Nephron progenitor cell (in vitro differentiated cells): ENCODE results near the gene CD4.

Source experiments
- DNase-seq: peaks from one replicate; pipeline ENCODE4 v3.0.0; 2021
- H3K27ac Mint-ChIP-seq: 2 replicates; pipeline ENCODE4 v1.8.0; 2021; ENCODE audit warnings: mild to moderate bottlenecking, moderate library complexity, mixed read lengths
- H3K27me3 Mint-ChIP-seq: 2 replicates; pipeline ENCODE4 v1.8.0; 2021; ENCODE audit warnings: mild to moderate bottlenecking, low read depth, mixed read lengths; ENCODE audit not compliant: poor library complexity
- H3K36me3 Mint-ChIP-seq: 2 replicates; pipeline ENCODE4 v1.8.0; 2021; ENCODE audit warnings: low read depth, mixed read lengths
- H3K4me1 Mint-ChIP-seq: 2 replicates; pipeline ENCODE4 v1.8.0; 2021; ENCODE audit warnings: mixed read lengths
- H3K4me3 Mint-ChIP-seq: 2 replicates; pipeline ENCODE4 v1.8.0; 2021; ENCODE audit warnings: mild to moderate bottlenecking, moderate library complexity, mixed read lengths
- H3K9me3 Mint-ChIP-seq: 2 replicates; pipeline ENCODE4 v1.8.0; 2021; ENCODE audit warnings: mild to moderate bottlenecking, moderate library complexity, mixed read lengths
- CTCF ChIP-seq: fragments of 200-600 bp; sonication (generic); IDR thresholded peaks from 2 replicates; pipeline ENCODE4 v1.5.0; 2021; ENCODE audit warnings: antibody characterized with exemption

The CD4 gene

GRCh38 chr12:6853626-6854025 lies 64.3 kb downstream of the CD4 start:
- no peaks in the 10 kb centered on the region for H3K9me3 Mint-ChIP-seq
- no peak for DNase-seq
- H3K4me1 Mint-ChIP-seq: peaks cover 47% of the 10 kb centered on the region
- H3K4me3 Mint-ChIP-seq: peak overlapping the region; percentile 94
- H3K27me3 Mint-ChIP-seq: peaks cover 3% of the 10 kb centered on the region
- TF ChIP-seq CTCF: no peak
- peak overlapping the region; percentile 70 for H3K27ac Mint-ChIP-seq
- peaks cover 45% of the 10 kb centered on the region for H3K36me3 Mint-ChIP-seq

GRCh38 chr12:6854036-6854435 lies 64.7 kb downstream of the CD4 start:
- Mint-ChIP-seq H3K36me3 (peaks cover 47% of the 10 kb centered on the region), H3K27me3 (peaks cover 3% of the 10 kb centered on the region), H3K4me1 (peaks cover 43% of the 10 kb centered on the region), H3K9me3 (no peaks in the 10 kb centered on the region), H3K4me3 (peak overlapping the region; percentile 94), H3K27ac (peak overlapping the region; percentile 70)
- TF ChIP-seq CTCF: no peak
- DNase-seq: no peak

GRCh38 chr12:6855322-6855721 lies 66.0 kb downstream of the CD4 start:
- Mint-ChIP-seq H3K9me3 (no peaks in the 10 kb centered on the region), H3K36me3 (peaks cover 43% of the 10 kb centered on the region), H3K27ac (no peak overlapping the region), H3K27me3 (peaks cover 3% of the 10 kb centered on the region), H3K4me1 (peaks cover 30% of the 10 kb centered on the region), H3K4me3 (no peak overlapping the region)
- no peak for DNase-seq
- TF ChIP-seq CTCF: no peak

- Mint-ChIP-seq H3K4me1 (peaks cover 12% of the 10 kb centered on the region), H3K27ac (no peak overlapping the region), H3K4me3 (no peak overlapping the region), H3K9me3 (no peaks in the 10 kb centered on the region), H3K36me3 (peaks cover 70% of the 10 kb centered on the region), H3K27me3 (peaks cover 3% of the 10 kb centered on the region)
- no peak for DNase-seq
- TF ChIP-seq CTCF: no peak
These were observed 69.5 kb downstream of the CD4 start for GRCh38 chr12:6858799-6859198.

GRCh38 chr12:6860116-6860515 lies 70.8 kb downstream of the CD4 start:
- peaks cover 75% of the 10 kb centered on the region for H3K36me3 Mint-ChIP-seq
- peak overlapping the region; percentile 75 for H3K27ac Mint-ChIP-seq
- no peaks in the 10 kb centered on the region for H3K9me3 Mint-ChIP-seq
- H3K4me3 Mint-ChIP-seq: no peak overlapping the region
- TF ChIP-seq CTCF: no peak
- no peak for DNase-seq
- H3K4me1 Mint-ChIP-seq: peaks cover under 1% of the 10 kb centered on the region
- peaks cover 3% of the 10 kb centered on the region for H3K27me3 Mint-ChIP-seq

- H3K4me1 Mint-ChIP-seq: peaks cover 9% of the 10 kb centered on the region
- H3K27me3 Mint-ChIP-seq: peaks cover 3% of the 10 kb centered on the region
- H3K36me3 Mint-ChIP-seq: peaks cover 79% of the 10 kb centered on the region
- H3K4me3 Mint-ChIP-seq: no peak overlapping the region
- DNase-seq: no peak
- no peak for TF ChIP-seq CTCF
- H3K27ac Mint-ChIP-seq: no peak overlapping the region
- no peaks in the 10 kb centered on the region for H3K9me3 Mint-ChIP-seq
These were observed 71.6 kb downstream of the CD4 start for GRCh38 chr12:6860942-6861341.
